Karpas-422 (cell line): ENCODE data around the gene LRRC28. TPM values are rescaled to one million over a fixed set of nuclear protein-coding genes. Genes with fewer than 3 reads are reported as not detected.
A peak's percentile ranks its signal among the peaks of the same experiment; 100 is the strongest.

Experiments used
- DNase-seq: peaks from one replicate; pipeline ENCODE4 v3.0.0-alpha.2; 2015
- H2AFZ ChIP-seq: fragments of 200-600 bp; sonication (generic); 2 replicates; pipeline ENCODE4 v1.6.1; 2014; ENCODE audit warnings: antibody characterized with exemption, low read length, mixed read lengths
- H3K27ac ChIP-seq: fragments of 200-600 bp; sonication (generic); 2 replicates; pipeline ENCODE4 v1.5.1; 2014; ENCODE audit warnings: mild to moderate bottlenecking, low read length, moderate library complexity
- H3K27me3 ChIP-seq: fragments of 200-600 bp; sonication (generic); 2 replicates; pipeline ENCODE4 v1.6.1; 2014; ENCODE audit warnings: low read length, mixed read lengths
- H3K36me3 ChIP-seq: fragments of 200-600 bp; sonication (generic); 2 replicates; pipeline ENCODE4 v1.6.1; 2014; ENCODE audit warnings: low read length, mixed read lengths; ENCODE audit not compliant: insufficient read depth
- H3K4me1 ChIP-seq: fragments of 200-600 bp; sonication (generic); 2 replicates; pipeline ENCODE4 v1.6.1; 2014; ENCODE audit warnings: mild to moderate bottlenecking, low read length, mixed read lengths
- H3K4me2 ChIP-seq: fragments of 200-600 bp; sonication (generic); 2 replicates; pipeline ENCODE4 v1.6.1; 2014; ENCODE audit warnings: low read length, low read depth, mild to moderate bottlenecking; ENCODE audit not compliant: poor library complexity, severe bottlenecking
- H3K4me3 ChIP-seq: fragments of 200-600 bp; sonication (generic); 2 replicates; pipeline ENCODE4 v1.5.1; 2014; ENCODE audit warnings: mild to moderate bottlenecking, antibody characterized with exemption, low read length, mixed read lengths
- H3K79me2 ChIP-seq: fragments of 200-600 bp; sonication (generic); 2 replicates; pipeline ENCODE4 v1.6.1; 2014; ENCODE audit warnings: mild to moderate bottlenecking, low read length, mixed read lengths
- H3K9ac ChIP-seq: fragments of 200-600 bp; sonication (generic); 2 replicates; pipeline ENCODE4 v1.6.0; 2014; ENCODE audit warnings: low read length
- H3K9me2 ChIP-seq: fragments of 200-600 bp; sonication (generic), shearing (Covaris generic); replicated peaks from 2 replicates; pipeline ENCODE4 v1.6.0; 2014; ENCODE audit warnings: mild to moderate bottlenecking, low read length, moderate library complexity; ENCODE audit not compliant: insufficient read depth
- H3K9me3 ChIP-seq: fragments of 300-700, 200-600 bp; sonication (generic); 2 replicates; pipeline ENCODE4 v1.6.1; 2014; ENCODE audit warnings: low read length, mixed read lengths
- H4K20me1 ChIP-seq: fragments of 200-600 bp; sonication (generic); 2 replicates; pipeline ENCODE4 v1.6.1; 2014; ENCODE audit warnings: mild to moderate bottlenecking, antibody characterized with exemption, low read length, low read depth; ENCODE audit not compliant: insufficient read depth
- total RNA-seq: library from RNA; depleted of rRNA; stranded (reverse); fragments of >200 nt; shearing (Covaris generic); gene quantifications from 2 replicates; pipeline ENCODE4 v1.2.3, GENCODE V29; 2014; ENCODE audit warnings: low replicate concordance

Gene LRRC28
- total RNA-seq, 1 experiment from 2014 or later = 88.0 TPM

GRCh38 chr15:99359769-99360168, 108.5 kb downstream of the LRRC28 start:
- DNase-seq = no peak
- H3K4me1 ChIP-seq = no peaks in the 10 kb centered on the region
- no peaks in the 10 kb centered on the region for H3K79me2 ChIP-seq
- no peaks in the 10 kb centered on the region for H4K20me1 ChIP-seq
- no peak overlapping the region for H3K9ac ChIP-seq
- no peak overlapping the region for H3K27ac ChIP-seq
- H3K9me3 ChIP-seq = no peaks in the 10 kb centered on the region
- H3K36me3 ChIP-seq = no peaks in the 10 kb centered on the region; the same call in 1 of the 2 replicates
- no peak overlapping the region for H2AFZ ChIP-seq
- no peak overlapping the region for H3K4me2 ChIP-seq
- H3K9me2 ChIP-seq = no peaks in the 10 kb centered on the region
- no peaks in the 10 kb centered on the region for H3K27me3 ChIP-seq
- H3K4me3 ChIP-seq = no peak overlapping the region

GRCh38 chr15:99361545-99362185, 110.4 kb downstream of the LRRC28 start:
- H4K20me1 ChIP-seq = no peaks in the 10 kb centered on the region
- H3K9me2 ChIP-seq = no peaks in the 10 kb centered on the region
- H3K4me2 ChIP-seq = no peak overlapping the region
- H3K27me3 ChIP-seq = no peaks in the 10 kb centered on the region
- H3K36me3 ChIP-seq = no peaks in the 10 kb centered on the region; the same call in 1 of the 2 replicates
- no peaks in the 10 kb centered on the region for H3K79me2 ChIP-seq
- H3K4me3 ChIP-seq = no peak overlapping the region
- no peaks in the 10 kb centered on the region for H3K4me1 ChIP-seq
- no peak overlapping the region for H3K27ac ChIP-seq
- no peak overlapping the region for H3K9ac ChIP-seq
- H3K9me3 ChIP-seq = no peaks in the 10 kb centered on the region
- no peak overlapping the region for H2AFZ ChIP-seq
- DNase-seq = peak; percentile 75

DNA sequence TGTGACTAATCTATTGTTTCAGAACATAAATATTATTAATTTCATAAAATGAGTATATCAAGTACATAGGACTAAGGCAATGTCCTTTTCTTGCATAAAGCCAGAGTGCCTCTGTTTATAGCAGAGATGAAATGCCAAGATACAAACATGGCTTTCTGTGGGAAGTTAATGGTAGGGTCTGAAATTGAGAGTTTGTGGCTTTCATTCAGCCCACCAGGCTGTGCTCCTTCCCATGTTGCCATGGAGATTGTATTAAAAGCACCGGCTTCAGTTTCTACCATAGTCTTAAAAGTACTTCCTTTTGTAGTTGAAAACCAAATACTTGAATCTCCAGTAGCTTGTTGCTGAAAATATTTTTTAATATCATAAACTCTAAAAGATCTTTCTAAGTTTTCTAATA, 114.0 kb downstream of the LRRC28 start:
- Histone ChIP-seq H3K9me2 (no peaks in the 10 kb centered on the region), H3K9me3 (no peaks in the 10 kb centered on the region), H3K27me3 (no peaks in the 10 kb centered on the region), H3K27ac (no peak overlapping the region), H3K4me3 (no peak overlapping the region), H2AFZ (no peak overlapping the region), H3K36me3 (no peaks in the 10 kb centered on the region; the same call in 1 of the 2 replicates), H3K9ac (no peak overlapping the region), H3K4me2 (no peak overlapping the region), H3K79me2 (no peaks in the 10 kb centered on the region), H4K20me1 (no peaks in the 10 kb centered on the region), H3K4me1 (no peaks in the 10 kb centered on the region)
- no peak for DNase-seq

DNA sequence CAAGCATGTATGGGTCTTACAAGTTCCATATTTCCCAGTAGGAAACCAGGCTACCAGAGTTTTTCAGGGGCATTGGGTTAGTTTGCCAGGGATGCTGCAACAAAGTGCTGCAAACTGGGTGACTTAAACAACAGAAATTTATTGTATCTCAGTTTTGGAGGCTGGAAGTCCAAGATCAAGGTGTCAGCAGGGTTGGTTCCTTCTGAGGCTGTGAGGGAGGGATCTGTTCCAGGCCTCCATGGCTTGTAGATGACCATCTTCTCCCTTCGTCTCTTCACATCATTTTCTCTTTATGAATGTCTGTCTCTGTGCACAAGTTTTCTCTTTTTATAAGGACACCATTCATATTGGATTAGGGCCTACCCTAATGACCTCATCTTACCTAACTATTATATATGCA, 114.7 kb downstream of the LRRC28 start:
- Histone ChIP-seq H3K27me3 (no peaks in the 10 kb centered on the region), H3K9me2 (no peaks in the 10 kb centered on the region), H2AFZ (no peak overlapping the region), H3K9me3 (no peaks in the 10 kb centered on the region), H3K27ac (no peak overlapping the region), H3K4me3 (no peak overlapping the region), H3K79me2 (no peaks in the 10 kb centered on the region), H4K20me1 (no peaks in the 10 kb centered on the region), H3K9ac (no peak overlapping the region), H3K4me2 (no peak overlapping the region), H3K4me1 (no peaks in the 10 kb centered on the region), H3K36me3 (no peaks in the 10 kb centered on the region; the same call in 1 of the 2 replicates)
- no peak for DNase-seq

- Histone ChIP-seq H3K9me2 (no peaks in the 10 kb centered on the region), H3K4me3 (no peak overlapping the region), H3K9me3 (no peaks in the 10 kb centered on the region), H3K27ac (no peak overlapping the region), H3K36me3 (no peaks in the 10 kb centered on the region; the same call in 1 of the 2 replicates), H3K9ac (no peak overlapping the region), H3K4me2 (no peak overlapping the region), H3K79me2 (no peaks in the 10 kb centered on the region), H4K20me1 (no peaks in the 10 kb centered on the region), H3K27me3 (no peaks in the 10 kb centered on the region), H2AFZ (no peak overlapping the region), H3K4me1 (peaks cover 9% of the 10 kb centered on the region)
- DNase-seq = no peak
Measured at GRCh38 chr15:99368743-99369142, 117.5 kb downstream of the LRRC28 start.

DNA sequence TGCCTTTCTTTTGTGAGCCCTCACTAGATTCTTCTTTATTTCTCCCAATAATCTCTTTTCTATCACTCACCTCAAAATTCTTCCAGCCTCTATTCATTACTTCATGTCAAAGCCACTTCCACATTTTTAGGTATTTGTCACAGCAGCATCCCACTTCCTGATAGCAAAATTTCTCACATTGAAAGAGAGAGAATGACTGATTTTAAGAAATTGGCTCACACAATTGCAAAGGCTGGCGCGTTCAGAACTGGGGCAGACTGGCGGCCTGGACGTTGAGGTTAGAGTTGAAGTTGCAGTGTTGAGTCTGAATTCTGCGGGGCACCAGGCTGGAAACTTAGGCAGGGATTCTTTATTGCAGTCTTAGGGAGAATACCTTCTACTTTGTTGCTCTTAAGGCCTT, 117.9 kb downstream of the LRRC28 start:
- H2AFZ ChIP-seq = no peak overlapping the region
- no peak for DNase-seq
- no peaks in the 10 kb centered on the region for H3K9me2 ChIP-seq
- H3K27ac ChIP-seq = no peak overlapping the region
- no peaks in the 10 kb centered on the region for H3K36me3 ChIP-seq
- H3K4me2 ChIP-seq = no peak overlapping the region
- peaks cover 9% of the 10 kb centered on the region for H3K4me1 ChIP-seq
- H3K79me2 ChIP-seq = no peaks in the 10 kb centered on the region
- no peaks in the 10 kb centered on the region for H3K27me3 ChIP-seq
- H3K4me3 ChIP-seq = no peak overlapping the region
- no peaks in the 10 kb centered on the region for H4K20me1 ChIP-seq
- H3K9ac ChIP-seq = no peak overlapping the region
- peaks cover 4% of the 10 kb centered on the region; the same call in 1 of the 2 replicates for H3K9me3 ChIP-seq

DNA sequence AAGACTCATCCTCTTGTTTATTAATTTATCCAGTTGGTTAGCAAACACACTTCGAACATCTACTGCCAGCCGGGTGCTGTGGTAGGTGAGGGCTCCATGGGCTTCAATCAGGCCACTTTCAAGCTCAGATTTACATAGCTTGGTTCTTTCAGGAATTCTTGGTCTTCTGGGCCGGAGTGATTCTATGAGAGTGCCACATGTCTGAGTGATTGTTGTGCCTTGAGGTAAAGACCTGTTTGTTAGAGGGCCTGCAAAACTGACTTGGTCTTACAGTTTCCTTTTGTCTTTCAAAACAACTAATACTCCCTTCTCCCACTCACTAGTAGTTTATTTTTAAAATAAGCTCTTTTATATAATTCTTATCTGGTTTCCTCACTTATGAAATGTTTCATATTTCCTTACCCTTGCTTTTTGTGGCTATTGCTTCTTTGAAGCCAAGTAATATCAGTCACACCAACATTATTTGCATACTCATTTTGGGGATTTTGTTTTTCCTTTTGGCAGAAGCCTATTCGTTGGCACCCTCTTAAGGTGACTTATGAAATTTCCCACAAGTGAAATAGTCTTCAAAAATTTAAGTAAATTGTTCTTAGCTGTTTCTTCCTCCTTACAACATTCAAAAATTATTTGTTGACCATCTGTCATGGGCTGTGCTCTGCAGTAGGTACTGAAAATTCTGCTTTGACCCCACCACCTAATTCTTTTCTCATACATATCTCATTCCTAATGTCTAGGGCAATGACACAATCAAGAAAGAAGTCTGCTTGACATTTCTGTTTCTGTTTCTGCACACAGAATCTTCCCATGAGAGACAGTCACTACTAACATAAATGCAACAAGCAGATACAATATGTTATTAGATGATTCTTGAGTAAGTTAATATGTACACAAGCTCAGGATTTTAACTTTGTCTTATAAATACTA, 120.2 kb downstream of the LRRC28 start:
- no peaks in the 10 kb centered on the region for H3K9me2 ChIP-seq
- H3K27me3 ChIP-seq = no peaks in the 10 kb centered on the region
- H3K4me1 ChIP-seq = peaks cover 9% of the 10 kb centered on the region
- H3K27ac ChIP-seq = no peak overlapping the region
- H3K4me2 ChIP-seq = no peak overlapping the region
- no peak overlapping the region for H3K4me3 ChIP-seq
- H4K20me1 ChIP-seq = no peaks in the 10 kb centered on the region
- H3K9ac ChIP-seq = no peak overlapping the region
- H3K79me2 ChIP-seq = no peaks in the 10 kb centered on the region
- DNase-seq = no peak
- H2AFZ ChIP-seq = 0 out of 2 replicates have a peak overlapping the region, but pooled peaks have one; percentile 11
- H3K9me3 ChIP-seq = peaks cover 5% of the 10 kb centered on the region; the same call in 1 of the 2 replicates
- no peaks in the 10 kb centered on the region for H3K36me3 ChIP-seq

GRCh38 chr15:99385005-99385669, 133.9 kb downstream of the LRRC28 start:
- Histone ChIP-seq H4K20me1 (no peaks in the 10 kb centered on the region), H3K9me3 (no peaks in the 10 kb centered on the region), H3K27me3 (no peaks in the 10 kb centered on the region), H3K9me2 (no peaks in the 10 kb centered on the region), H3K4me1 (no peaks in the 10 kb centered on the region), H3K79me2 (no peaks in the 10 kb centered on the region), H2AFZ (no peak overlapping the region), H3K27ac (no peak overlapping the region), H3K4me3 (no peak overlapping the region), H3K36me3 (no peaks in the 10 kb centered on the region), H3K9ac (no peak overlapping the region), H3K4me2 (no peak overlapping the region)
- peak; percentile 45 for DNase-seq
